Natural killer cell (primary cell): ENCODE results near the gene TMEM41B. TPM values are rescaled to one million over a fixed set of nuclear protein-coding genes. Genes with fewer than 3 reads are reported as not detected.
"Not testable (repeated sequence)": the region's sequence is repeated elsewhere in the genome, so short reads cannot be mapped to it uniquely, and the experiment has no call there.

Experiments
- ATAC-seq, 3 donors: fragments of 150-1000 bp in 2 of 3; fragments of 200-7000 bp in 1 of 3; cut with Tn5 transposase; 1 replicate in 1 of 3; 2 replicates in 2 of 3; pipeline ENCODE4 v1.10.0; 2021; ENCODE audit warnings: mild to moderate bottlenecking in 2 of 3, moderate library complexity in 2 of 3
- DNase-seq, 2 donors: peaks; one replicate each; pipeline versions ENCODE4 v3.0.0 to v3.0.0-alpha.2; 2013 to 2021; ENCODE audit warnings: mixed read lengths in 1 of 2
- H3K27ac ChIP-seq: one replicate; pipeline ENCODE4 v1.5.1; 2013; ENCODE audit warnings: mild to moderate bottlenecking, low read length
- H3K27me3 ChIP-seq: one replicate; pipeline ENCODE4 v1.6.1; 2013; ENCODE audit warnings: low read length; ENCODE audit not compliant: control insufficient read depth, insufficient read depth
- H3K36me3 ChIP-seq: one replicate; pipeline ENCODE4 v1.6.1; 2013; ENCODE audit warnings: low read length; ENCODE audit not compliant: control insufficient read depth, insufficient read depth
- H3K4me1 ChIP-seq: one replicate; pipeline ENCODE4 v1.6.1; 2013; ENCODE audit warnings: low read length; ENCODE audit not compliant: control insufficient read depth, insufficient read depth
- H3K4me3 ChIP-seq: one replicate; pipeline ENCODE4 v1.5.1; 2013; ENCODE audit warnings: low read length
- H3K9me3 ChIP-seq: one replicate; pipeline ENCODE4 v1.6.1; 2013; ENCODE audit warnings: low read length; ENCODE audit not compliant: control insufficient read depth, insufficient read depth
- H3K27ac Mint-ChIP-seq, 2 donors: one replicate each; pipeline ENCODE4 v1.8.0; 2022; ENCODE audit warnings: mild to moderate bottlenecking in 2 of 2, mixed read lengths in 2 of 2, moderate library complexity in 1 of 2
- H3K27me3 Mint-ChIP-seq, 2 donors: one replicate each; pipeline ENCODE4 v1.8.0; 2022; ENCODE audit warnings: low read depth in 2 of 2, mixed read lengths in 2 of 2
- H3K36me3 Mint-ChIP-seq: one replicate; pipeline ENCODE4 v1.8.0; 2022; ENCODE audit warnings: mixed read lengths
- H3K4me1 Mint-ChIP-seq, 2 donors: one replicate each; pipeline ENCODE4 v1.8.0; 2022; ENCODE audit warnings: mixed read lengths in 2 of 2
- H3K4me3 Mint-ChIP-seq: one replicate; pipeline ENCODE4 v1.8.0; 2022; ENCODE audit warnings: mild to moderate bottlenecking, moderate library complexity, mixed read lengths
- H3K9me3 Mint-ChIP-seq, 2 donors: one replicate each; pipeline ENCODE4 v1.8.0; 2022; ENCODE audit warnings: mixed read lengths in 2 of 2
- WGBS: methylation state at CpG from one replicate; pipeline ENCODE4 v1.1.7; 2013; ENCODE audit warnings: missing lambda C conversion rate; ENCODE audit not compliant: insufficient coverage; 5-methylcytosine and 5-hydroxymethylcytosine counted together
- intact Hi-C: fragments of 100-400 bp; cut with micrococcal nuclease; formaldehyde crosslinking; loops from one replicate; pipeline ENCODE4 v1.14.2; 2022
- total RNA-seq, 4 donors: library from RNA; stranded (reverse); fragments of 120-200 nt in 1 of 4; gene quantifications; one replicate each; pipeline versions ENCODE4 v1.2.3 to v1.2.4, GENCODE V29; 2013 to 2022
- TF ChIP-seq, protein P1 (sequence below): fragments of 200-600 bp; IDR thresholded peaks from one replicate; pipeline ENCODE4 v1.8.0; 2022; ENCODE audit warnings: antibody characterized with exemption

The TMEM41B gene
- total RNA-seq, 3 donors from 2014 or later (not counting 1 experiment from before 2014, with no cell fraction given): 28.1 to 37.0 (median 34.0) TPM

DNA sequence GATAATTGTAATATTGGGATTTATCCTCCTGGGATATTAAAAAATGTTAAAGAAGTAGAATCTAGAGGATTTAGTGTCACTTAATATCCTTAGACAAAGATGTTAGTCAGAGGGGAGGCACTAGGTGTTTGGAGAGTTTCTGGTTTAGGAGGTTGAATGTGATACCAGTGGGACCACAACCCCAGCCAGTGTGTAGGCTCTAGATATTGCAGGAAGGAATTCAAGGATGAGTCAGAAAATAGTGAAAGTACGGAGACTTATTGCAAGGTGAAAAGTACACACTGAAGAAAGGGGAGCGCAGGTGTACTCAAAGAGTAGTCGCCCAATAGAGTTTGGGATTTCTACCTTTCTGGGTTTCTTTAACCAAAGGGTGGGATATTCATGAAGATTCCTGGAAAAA lies 5.7 kb upstream of the TMEM41B start:
- WGBS: 97% methylated on average over 3 of the region's 3 CpGs
- no peaks in the 10 kb centered on the region for H3K36me3 Mint-ChIP-seq
- peaks cover 25 to 39% of the 10 kb centered on the region in 2 donors for H3K27me3 Mint-ChIP-seq
- no peaks in the 10 kb centered on the region for H3K9me3 ChIP-seq
- no peak overlapping the region for H3K27ac ChIP-seq
- no peak for ATAC-seq
- H3K4me3 Mint-ChIP-seq: no peak overlapping the region
- peaks cover 5% of the 10 kb centered on the region for H3K4me1 ChIP-seq
- H3K36me3 ChIP-seq: no peaks in the 10 kb centered on the region
- no peaks in the 10 kb centered on the region for H3K9me3 Mint-ChIP-seq
- DNase-seq: no peak
- TF ChIP-seq, protein P1, sequence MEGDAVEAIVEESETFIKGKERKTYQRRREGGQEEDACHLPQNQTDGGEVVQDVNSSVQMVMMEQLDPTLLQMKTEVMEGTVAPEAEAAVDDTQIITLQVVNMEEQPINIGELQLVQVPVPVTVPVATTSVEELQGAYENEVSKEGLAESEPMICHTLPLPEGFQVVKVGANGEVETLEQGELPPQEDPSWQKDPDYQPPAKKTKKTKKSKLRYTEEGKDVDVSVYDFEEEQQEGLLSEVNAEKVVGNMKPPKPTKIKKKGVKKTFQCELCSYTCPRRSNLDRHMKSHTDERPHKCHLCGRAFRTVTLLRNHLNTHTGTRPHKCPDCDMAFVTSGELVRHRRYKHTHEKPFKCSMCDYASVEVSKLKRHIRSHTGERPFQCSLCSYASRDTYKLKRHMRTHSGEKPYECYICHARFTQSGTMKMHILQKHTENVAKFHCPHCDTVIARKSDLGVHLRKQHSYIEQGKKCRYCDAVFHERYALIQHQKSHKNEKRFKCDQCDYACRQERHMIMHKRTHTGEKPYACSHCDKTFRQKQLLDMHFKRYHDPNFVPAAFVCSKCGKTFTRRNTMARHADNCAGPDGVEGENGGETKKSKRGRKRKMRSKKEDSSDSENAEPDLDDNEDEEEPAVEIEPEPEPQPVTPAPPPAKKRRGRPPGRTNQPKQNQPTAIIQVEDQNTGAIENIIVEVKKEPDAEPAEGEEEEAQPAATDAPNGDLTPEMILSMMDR: no peak
- intact Hi-C loops: no loop called here
- H3K27me3 ChIP-seq: no peaks in the 10 kb centered on the region
- H3K27ac Mint-ChIP-seq: no peak overlapping the region
- peaks cover 0 to 3% of the 10 kb centered on the region in 2 donors for H3K4me1 Mint-ChIP-seq
- H3K4me3 ChIP-seq: no peak overlapping the region

- intact Hi-C loops, H3K4me1 Mint-ChIP-seq, H3K4me1 ChIP-seq, H3K27ac ChIP-seq, H3K9me3 ChIP-seq, H3K4me3 ChIP-seq, ATAC-seq, H3K27ac Mint-ChIP-seq, H3K9me3 Mint-ChIP-seq, H3K27me3 ChIP-seq, DNase-seq, H3K4me3 Mint-ChIP-seq, H3K36me3 ChIP-seq, H3K36me3 Mint-ChIP-seq: not testable (repeated sequence)
- H3K27me3 Mint-ChIP-seq: peaks cover 25 to 39% of the 10 kb centered on the region in 2 donors
- WGBS: 100% methylated on average over 4 of the region's 4 CpGs
Observed at GRCh38 chr11:9319377-9320001, 5.1 kb upstream of the TMEM41B start.

DNA sequence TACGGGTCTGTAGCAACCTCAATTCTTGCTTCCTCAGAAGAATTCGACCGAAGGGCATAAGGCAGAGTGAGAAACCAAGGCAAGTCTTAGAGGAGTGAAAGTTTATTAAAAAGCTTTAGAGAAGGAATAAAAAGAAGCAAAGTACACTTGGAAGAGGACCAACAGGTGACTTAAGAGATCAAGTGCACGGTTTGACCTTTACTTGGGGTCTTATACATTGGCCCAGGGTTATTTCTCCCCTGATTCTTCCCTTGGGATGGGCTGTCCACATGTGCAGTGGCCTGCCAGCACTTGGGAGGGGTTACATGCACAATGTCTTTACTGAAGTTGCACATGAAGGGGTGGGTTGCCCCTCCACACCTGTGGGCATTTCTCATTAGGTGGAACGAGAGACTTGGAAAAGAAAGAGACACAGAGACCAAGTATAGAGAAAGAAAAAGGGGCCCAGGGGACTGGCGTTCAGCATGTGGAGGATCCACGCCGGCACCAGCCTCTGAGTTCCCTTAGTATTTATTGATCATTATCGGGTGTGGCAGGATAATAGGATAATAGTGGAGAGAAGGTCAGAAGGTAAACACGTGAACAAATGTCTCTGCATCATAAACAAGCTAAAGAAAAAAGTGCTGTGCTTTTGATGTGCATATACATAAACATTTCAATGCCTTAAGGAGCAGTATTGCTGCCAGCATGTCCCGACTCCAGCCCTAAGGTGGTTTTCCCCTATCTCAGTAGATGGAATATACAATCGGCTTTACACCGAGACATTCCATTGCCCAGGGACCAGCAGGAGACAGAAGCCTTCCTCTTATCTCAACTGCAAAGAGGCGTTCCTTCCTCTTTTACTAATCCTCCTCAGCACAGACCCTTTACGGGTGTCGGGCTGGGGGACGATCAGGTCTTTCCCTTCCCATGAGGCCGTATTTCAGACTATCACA lies 4.3 kb upstream of the TMEM41B start:
- ATAC-seq, H3K9me3 Mint-ChIP-seq, H3K27ac Mint-ChIP-seq, intact Hi-C loops, H3K36me3 Mint-ChIP-seq, H3K27ac ChIP-seq, H3K27me3 ChIP-seq, H3K4me3 Mint-ChIP-seq, DNase-seq, H3K4me3 ChIP-seq, H3K9me3 ChIP-seq, H3K36me3 ChIP-seq, H3K4me1 ChIP-seq: not testable (repeated sequence)
- WGBS: 59% methylated on average over 18 of the region's 18 CpGs
- H3K4me1 Mint-ChIP-seq: peaks cover 8 to 12% of the 10 kb centered on the region in 2 donors
- H3K27me3 Mint-ChIP-seq: peaks cover 25 to 39% of the 10 kb centered on the region in 2 donors

DNA sequence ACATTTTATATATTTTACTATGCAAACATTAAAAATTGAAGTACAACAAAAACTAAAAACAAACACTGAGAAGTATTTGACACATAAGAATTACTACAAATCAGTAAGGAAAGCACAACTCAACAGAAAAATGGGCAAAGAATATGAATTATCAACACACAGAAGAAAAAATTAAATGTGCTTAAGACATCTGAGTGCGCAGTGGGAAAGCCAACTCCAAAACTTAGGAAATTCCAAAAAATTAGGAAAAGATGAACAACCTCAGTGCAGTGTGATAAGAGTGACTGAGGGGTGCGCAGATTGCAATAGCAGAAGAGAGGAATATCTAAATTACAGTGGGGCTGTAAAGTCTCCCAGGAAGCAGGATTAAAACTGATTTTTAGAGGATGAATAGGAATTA lies 1.9 kb upstream of the TMEM41B start:
- WGBS: 98% methylated on average over 2 of the region's 2 CpGs
- intact Hi-C loops: no loop called here

More for the DNA sequence above, 1.9 kb upstream of the TMEM41B start:
- peaks cover 25 to 28% of the 10 kb centered on the region in 2 donors for H3K27me3 Mint-ChIP-seq
- H3K4me1 Mint-ChIP-seq: peaks cover 27 to 29% of the 10 kb centered on the region in 2 donors
- H3K36me3 Mint-ChIP-seq: no peaks in the 10 kb centered on the region
- no peak overlapping the region for H3K27ac ChIP-seq
- TF ChIP-seq, protein P1: no peak
- no peaks in the 10 kb centered on the region for H3K9me3 ChIP-seq
- no peaks in the 10 kb centered on the region for H3K9me3 Mint-ChIP-seq
- no peaks in the 10 kb centered on the region for H3K36me3 ChIP-seq
- no peaks in the 10 kb centered on the region for H3K27me3 ChIP-seq
- peaks cover 17% of the 10 kb centered on the region for H3K4me1 ChIP-seq
- ATAC-seq (no peak), DNase-seq (no peak)
- H3K4me3 ChIP-seq: no peak overlapping the region
- no peak overlapping the region for H3K4me3 Mint-ChIP-seq
- H3K27ac Mint-ChIP-seq: no peak overlapping the region
